ENCODE results near the gene MRPS18A. TPM values are rescaled to one million over a fixed set of nuclear protein-coding genes. Genes with fewer than 3 reads are reported as not detected.

Gene MRPS18A
- 45.6 to 50.2 TPM (median 46.5 TPM) in 5 replicates for total RNA-seq (2022; extraction: Qiagen RNA extraction; ENCODE audit: low read depth)

DNA sequence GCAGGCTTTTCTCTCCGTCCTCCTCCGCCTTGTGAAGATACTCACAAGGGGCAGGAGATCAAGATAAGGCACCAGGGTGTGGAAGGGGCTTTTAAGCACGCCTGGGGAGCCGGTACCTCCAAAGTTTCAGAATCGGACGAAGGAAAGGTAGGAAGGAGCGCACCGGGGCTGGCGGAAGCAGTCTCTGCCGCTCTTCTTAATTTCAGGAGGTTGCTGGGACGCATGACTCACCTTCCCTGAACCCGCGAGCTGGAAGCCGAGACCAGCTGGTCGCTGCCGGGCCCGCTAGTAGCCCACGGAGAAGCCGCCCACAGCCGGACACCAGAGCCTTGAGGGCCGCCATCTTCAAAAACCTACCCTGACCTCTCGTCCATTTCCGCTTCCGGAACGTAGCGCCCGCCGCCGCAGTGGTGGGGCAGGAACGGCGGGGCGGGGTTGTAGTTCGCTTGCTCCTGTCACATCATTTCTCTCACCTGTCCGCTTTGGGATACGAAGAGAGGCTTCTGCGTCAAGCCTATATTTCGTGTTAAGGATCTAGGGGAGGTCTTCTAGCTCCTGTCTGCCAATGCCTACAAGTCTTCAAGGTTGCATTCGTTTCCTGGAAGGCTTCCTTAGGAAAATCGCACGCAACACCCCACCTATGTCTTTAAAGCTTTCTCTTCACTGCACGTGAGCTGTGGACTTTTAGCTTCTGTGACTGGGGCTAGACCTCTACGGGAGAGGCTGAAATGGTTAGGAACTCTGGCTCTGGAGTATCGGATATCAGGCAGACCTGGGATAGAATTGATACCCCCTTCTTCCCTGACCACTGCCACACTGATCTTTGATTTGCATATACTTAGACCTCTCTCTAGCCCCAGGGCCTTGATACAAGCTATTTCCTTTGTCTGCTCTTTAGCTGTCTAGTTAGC lies at the start of gene MRPS18A:
Gene MRPS18A (minus strand): TSS at position 355 of the 911 bp plus-strand sequence. CDS start 12 bp downstream, at position 343.

DNA sequence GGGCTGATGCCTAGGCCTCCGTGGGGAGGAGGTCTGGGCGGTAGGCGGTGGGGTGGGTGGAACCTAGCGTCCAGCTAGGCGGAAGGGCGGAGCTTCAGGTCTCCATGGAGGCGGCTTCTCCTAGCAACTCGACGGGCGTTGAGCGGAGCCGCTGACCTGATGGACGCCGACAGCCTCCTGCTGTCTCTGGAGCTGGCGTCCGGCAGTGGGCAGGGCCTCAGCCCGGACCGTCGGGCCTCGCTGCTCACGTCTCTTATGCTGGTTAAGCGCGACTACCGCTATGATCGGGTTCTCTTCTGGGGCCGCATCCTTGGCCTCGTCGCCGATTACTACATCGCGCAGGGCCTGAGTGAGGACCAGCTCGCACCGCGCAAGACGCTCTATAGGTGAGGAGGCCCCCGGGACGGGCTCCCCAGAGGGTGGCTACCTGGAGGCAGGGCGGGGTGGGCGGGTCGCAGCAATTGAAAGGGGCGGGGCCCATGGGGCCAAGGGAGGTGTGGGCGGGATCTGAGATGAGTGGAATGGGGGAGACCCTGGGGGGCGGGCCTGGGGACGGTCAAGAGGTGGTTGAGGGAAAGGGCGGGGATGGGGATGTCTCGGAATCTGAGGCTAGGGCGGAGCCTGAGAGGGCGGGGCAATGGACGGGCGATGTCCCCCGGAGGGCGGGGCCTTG lies 42.5 kb downstream of the MRPS18A start, which contains the start of gene RSPH9:
Gene RSPH9 (plus strand): TSS at position 97 of the 673 bp plus-strand sequence. CDS start 63 bp downstream, at position 160.

DNA sequence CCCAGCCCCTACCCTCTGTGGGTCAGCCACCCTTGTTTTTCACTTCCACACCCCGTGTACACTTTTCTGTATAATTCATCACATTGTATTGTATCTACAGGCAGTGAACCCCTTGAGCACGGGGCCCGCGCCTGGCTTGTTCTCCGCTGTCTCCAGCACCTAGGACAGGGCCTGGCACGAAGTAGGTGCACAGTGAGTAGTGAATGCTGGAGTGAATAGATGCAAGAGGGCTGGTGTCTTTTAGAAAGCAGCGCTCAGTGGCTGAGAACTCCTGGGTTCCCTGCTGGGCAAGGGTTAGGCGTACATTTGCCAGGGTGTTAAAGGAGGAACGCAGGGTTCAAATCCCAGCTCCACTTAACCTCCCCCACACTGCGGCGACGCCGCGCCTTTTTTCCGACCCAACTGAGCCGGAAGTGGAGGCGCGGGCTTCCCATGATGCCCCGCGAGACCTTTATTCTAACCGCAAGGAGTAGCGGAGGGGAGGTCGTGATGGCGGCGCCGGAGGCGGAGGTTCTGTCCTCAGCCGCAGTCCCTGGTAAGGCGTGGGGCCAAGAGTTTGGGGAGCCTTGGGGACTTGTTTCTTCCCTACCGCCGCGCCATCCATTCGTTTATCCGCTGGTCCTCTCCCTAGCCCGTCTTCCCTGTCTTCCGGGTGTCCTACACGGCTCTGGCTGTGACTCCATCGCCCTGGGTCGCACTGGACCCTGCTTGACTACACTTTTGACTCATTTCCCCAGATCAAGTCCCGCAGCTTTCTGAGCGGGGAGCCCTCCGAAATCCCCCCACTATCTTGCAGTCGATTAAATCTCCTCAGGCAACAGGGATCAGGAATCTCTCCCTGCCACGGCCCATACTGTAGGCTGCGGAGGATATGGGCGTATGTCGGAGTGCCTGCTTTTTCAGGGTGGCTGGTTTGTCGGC lies 51.9 kb downstream of the MRPS18A start, which contains the start of gene MAD2L1BP:
Gene MAD2L1BP (plus strand): TSS at position 454 of the 921 bp plus-strand sequence. CDS start 36 bp downstream, at position 490.

DNA sequence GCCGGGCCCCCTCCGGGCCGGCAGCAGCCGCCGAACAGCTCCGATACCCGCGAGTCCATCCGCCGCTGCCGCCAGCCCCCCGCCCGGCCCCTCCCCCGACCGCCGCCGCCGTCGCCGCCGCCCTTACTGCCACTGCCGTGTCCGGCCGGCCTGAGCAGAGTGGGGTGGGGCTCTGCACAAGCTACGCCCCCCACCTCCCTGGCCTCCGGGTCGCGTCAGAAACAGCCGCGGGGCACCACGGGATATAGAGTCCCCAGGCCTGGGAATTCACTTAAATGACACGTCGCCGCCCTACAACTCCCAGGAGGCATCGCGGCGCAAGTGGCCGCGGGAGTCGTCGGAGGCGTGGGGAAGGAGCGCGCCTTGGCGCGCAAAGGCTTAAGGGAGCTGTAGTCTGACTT lies 58.5 kb downstream of the MRPS18A start, which contains the start of gene GTPBP2:
Gene GTPBP2 (minus strand): TSS at position 161 of the 401 bp plus-strand sequence. CDS start 102 bp downstream, at position 59.

Other genes with a start within 250 kb of the MRPS18A start
- gene DLK2, start 232.2 kb downstream of the MRPS18A start, total RNA-seq (2022; extraction: Qiagen RNA extraction; ENCODE audit: low read depth): 3.6 to 6.8 TPM (median 5.7 TPM) in 5 replicates
- 15.1 to 20.9 TPM (median 19.9 TPM) in 5 replicates for gene TJAP1, start 210.2 kb downstream of the MRPS18A start, total RNA-seq (2022; extraction: Qiagen RNA extraction; ENCODE audit: low read depth)
- 0.95 to 1.5 TPM (median 1.4 TPM) in 5 replicates for gene LRRC73, start 177.4 kb downstream of the MRPS18A start, total RNA-seq (2022; extraction: Qiagen RNA extraction; ENCODE audit: low read depth)
- gene YIPF3, start 170.9 kb downstream of the MRPS18A start, total RNA-seq (2022; extraction: Qiagen RNA extraction; ENCODE audit: low read depth): 61.0 to 73.1 TPM (median 69.5 TPM) in 5 replicates
- 49.2 to 59.3 TPM (median 55.5 TPM) in 5 replicates for gene POLR1C, start 170.7 kb downstream of the MRPS18A start, total RNA-seq (2022; extraction: Qiagen RNA extraction; ENCODE audit: low read depth)
- 26.4 to 29.7 TPM (median 29.1 TPM) in 5 replicates for gene XPO5, start 111.8 kb downstream of the MRPS18A start, total RNA-seq (2022; extraction: Qiagen RNA extraction; ENCODE audit: low read depth)
- gene POLH, start 111.6 kb downstream of the MRPS18A start, total RNA-seq (2022; extraction: Qiagen RNA extraction; ENCODE audit: low read depth): 8.4 to 10.3 TPM (median 9.1 TPM) in 5 replicates
- gene GTPBP2, start 58.5 kb downstream of the MRPS18A start, total RNA-seq (2022; extraction: Qiagen RNA extraction; ENCODE audit: low read depth): 13.6 to 22.0 TPM (median 20.5 TPM) in 5 replicates
- 34.9 to 40.1 TPM (median 35.7 TPM) in 5 replicates for gene MAD2L1BP, start 52.0 kb downstream of the MRPS18A start, total RNA-seq (2022; extraction: Qiagen RNA extraction; ENCODE audit: low read depth)
- 0.13 to 0.30 TPM (median 0.16 TPM) in 5 replicates for gene RSPH9, start 42.8 kb downstream of the MRPS18A start, total RNA-seq (2022; extraction: Qiagen RNA extraction; ENCODE audit: low read depth)
- 33.1 to 37.1 TPM (median 34.0 TPM) in 5 replicates for gene VEGFA, start 82.4 kb upstream of the MRPS18A start, total RNA-seq (2022; extraction: Qiagen RNA extraction; ENCODE audit: low read depth)

Measured in A549 treated with RU486 at 1 μM for 4 hours (cell line).